Mucosa of stomach (tissue), 1 donor: Measurements from ENCODE around the gene REP15.
"Not testable (repeated sequence)": the region's sequence is repeated elsewhere in the genome, so short reads cannot be mapped to it uniquely, and the experiment has no call there.

Experiments
- H3K27me3 ChIP-seq: one replicate; pipeline ENCODE4 v1.7.0; 2013; ENCODE audit warnings: mild to moderate bottlenecking, low read length; ENCODE audit not compliant: control insufficient read depth, insufficient read depth
- H3K36me3 ChIP-seq: one replicate; pipeline ENCODE4 v1.7.0; 2013; ENCODE audit warnings: low read length; ENCODE audit not compliant: control insufficient read depth, insufficient read depth
- H3K4me1 ChIP-seq: one replicate; pipeline ENCODE4 v1.7.0; 2013; ENCODE audit warnings: mild to moderate bottlenecking, low read length; ENCODE audit not compliant: control insufficient read depth, insufficient read depth
- H3K4me3 ChIP-seq: one replicate; pipeline ENCODE4 v1.7.0; 2013; ENCODE audit warnings: low read length
- H3K9ac ChIP-seq: one replicate; pipeline ENCODE4 v1.7.0; 2013; ENCODE audit warnings: mild to moderate bottlenecking, low read length, moderate library complexity
- H3K9me3 ChIP-seq: one replicate; pipeline ENCODE4 v1.7.0; 2013; ENCODE audit warnings: mild to moderate bottlenecking, low read length, moderate library complexity; ENCODE audit not compliant: control insufficient read depth
- donor health status: Pancreatic carcinoma.

The REP15 gene

DNA sequence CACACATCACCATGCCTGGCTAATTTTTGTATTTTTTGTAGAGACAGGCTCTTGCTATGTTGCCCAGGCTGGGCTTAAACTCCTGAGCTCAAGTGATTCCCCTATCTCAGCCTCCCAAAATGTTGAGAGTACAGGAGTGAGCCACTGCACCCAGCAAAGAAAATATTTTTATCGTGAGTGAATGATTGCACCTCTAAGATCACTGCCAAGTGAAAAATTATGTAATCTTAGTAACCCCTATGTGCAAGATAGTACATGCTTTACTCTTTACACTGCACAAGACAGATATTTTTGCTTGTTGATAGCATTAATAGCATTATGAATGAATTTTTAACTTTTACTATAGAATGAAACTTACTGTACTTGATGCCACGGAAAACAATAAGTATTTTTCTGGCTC is 11.0 kb downstream of the REP15 start:
- peaks cover 5% of the 10 kb centered on the region for H3K4me1 ChIP-seq
- no peaks in the 10 kb centered on the region for H3K9me3 ChIP-seq
- no peak overlapping the region for H3K4me3 ChIP-seq
- no peaks in the 10 kb centered on the region for H3K36me3 ChIP-seq
- H3K27me3 ChIP-seq = no peaks in the 10 kb centered on the region
- no peak overlapping the region for H3K9ac ChIP-seq

DNA sequence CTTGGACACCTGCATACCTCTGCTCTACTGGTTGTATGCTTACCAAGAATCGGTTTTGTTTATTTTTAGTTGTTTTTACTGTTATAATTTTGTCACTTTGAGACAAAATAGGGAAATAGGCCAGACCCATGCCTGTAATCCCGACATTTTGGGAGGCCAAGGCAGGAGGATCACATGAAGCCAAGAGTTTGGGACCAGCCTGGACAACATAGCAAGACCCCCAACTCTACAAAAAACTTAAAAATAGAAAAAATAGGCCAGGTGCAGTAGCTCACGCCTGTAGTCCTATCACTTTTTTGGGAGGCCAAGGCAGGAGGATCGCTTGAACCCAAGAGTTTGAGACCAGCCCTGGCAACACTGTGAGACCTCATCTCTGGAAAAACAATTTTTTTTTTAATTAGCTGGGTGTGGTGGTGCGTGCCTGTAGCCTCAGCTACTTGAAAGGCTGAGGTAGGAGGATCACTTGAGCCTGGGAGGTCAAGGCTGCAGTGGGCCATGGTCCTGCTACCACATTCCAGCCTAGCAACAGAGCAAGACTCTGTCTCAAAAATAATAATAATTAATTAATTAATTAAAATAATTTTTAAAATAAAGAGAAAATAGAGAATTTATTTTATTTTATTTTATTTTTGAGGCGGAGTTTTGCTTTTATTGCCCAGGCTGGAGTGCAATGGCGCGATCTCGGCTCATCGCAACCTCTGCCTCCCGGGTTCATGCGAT is 13.1 kb downstream of the REP15 start:
- H3K4me1 ChIP-seq = peaks cover 21% of the 10 kb centered on the region
- peak overlapping the region; percentile 86 for H3K9ac ChIP-seq
- no peaks in the 10 kb centered on the region for H3K36me3 ChIP-seq
- no peaks in the 10 kb centered on the region for H3K9me3 ChIP-seq
- H3K27me3 ChIP-seq = no peaks in the 10 kb centered on the region
- no peak overlapping the region for H3K4me3 ChIP-seq

DNA sequence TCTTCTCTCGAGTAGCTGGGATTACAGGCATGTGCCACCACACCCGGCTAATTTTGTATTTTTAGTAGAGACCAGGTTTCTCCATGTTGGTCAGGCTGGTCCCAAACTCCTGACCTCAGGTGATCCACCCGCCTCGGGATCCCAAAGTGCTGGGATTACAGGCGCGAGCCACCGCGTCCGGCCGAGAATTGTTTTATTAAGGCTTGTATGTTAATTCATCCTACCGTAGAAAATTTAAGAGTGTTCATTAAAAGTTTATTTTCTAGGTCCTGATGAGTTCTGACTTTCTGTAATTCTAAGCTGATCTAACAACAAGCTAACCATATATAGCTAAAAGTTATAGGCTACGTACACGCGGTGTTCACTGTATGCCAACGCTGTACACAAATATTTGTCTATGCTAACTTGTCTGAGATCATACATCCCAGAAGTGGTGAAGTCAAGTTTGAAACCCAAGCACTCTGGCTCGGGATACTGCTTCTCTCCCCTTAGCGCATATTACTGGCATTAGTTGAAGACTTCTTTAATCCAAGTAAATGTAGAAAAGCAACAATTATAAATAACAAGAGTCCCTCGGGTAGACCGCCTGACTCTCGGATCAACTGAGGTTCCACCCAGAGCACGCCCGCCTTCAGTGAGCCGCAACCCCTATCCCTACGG is 13.8 kb downstream of the REP15 start:
- no peaks in the 10 kb centered on the region for H3K9me3 ChIP-seq
- peaks cover 26% of the 10 kb centered on the region for H3K4me1 ChIP-seq
- peak overlapping the region; percentile 91 for H3K4me3 ChIP-seq
- no peaks in the 10 kb centered on the region for H3K36me3 ChIP-seq
- no peaks in the 10 kb centered on the region for H3K27me3 ChIP-seq
- H3K9ac ChIP-seq = peak overlapping the region; percentile 86

DNA sequence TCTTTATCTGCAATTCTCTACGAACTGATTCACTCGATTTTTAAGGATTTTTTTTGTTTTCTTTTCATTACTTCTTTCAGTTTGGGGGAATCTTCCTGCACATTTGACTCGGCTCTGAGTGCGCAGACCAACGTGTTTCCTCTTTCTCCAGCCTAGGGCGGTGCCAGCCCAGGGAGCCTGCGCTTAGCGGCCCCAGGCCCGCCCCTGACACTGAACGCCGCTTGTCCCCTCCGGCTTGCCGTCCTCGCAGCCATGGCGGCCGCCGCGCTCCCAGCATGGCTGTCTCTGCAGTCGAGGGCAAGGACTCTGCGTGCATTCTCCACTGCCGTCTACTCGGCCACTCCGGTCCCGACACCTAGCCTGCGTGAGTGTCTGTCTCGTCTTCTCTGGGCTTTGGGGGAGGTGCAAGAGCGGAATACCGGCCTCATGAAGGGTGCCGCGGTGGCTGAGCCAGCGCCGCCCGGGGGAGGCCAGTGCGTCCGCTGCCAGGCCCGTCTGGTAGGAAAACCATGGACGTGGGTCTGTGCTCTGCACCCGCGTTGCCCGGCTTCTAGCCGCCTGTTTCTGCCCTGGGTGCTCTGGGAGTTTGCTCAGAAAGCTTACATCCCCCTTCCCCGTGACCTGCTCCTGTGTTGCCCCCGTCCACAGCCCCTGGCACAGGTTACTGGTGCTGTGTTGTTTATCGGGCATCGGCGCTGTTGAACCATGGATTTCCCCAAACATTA is 14.5 kb downstream of the REP15 start, which contains the start of gene MRPS35:
MRPS35 (plus strand) TSS at position 241 of the 725 bp plus-strand sequence; CDS start at position 253, 12 bp downstream.
- Histone ChIP-seq H3K27me3 (no peaks in the 10 kb centered on the region), H3K4me1 (peaks cover 26% of the 10 kb centered on the region), H3K9me3 (no peaks in the 10 kb centered on the region), H3K9ac (peak within 1 kb of the TSS; percentile 86), H3K4me3 (peak within 1 kb of the TSS; percentile 91), H3K36me3 (no peaks in the 10 kb centered on the region)

DNA sequence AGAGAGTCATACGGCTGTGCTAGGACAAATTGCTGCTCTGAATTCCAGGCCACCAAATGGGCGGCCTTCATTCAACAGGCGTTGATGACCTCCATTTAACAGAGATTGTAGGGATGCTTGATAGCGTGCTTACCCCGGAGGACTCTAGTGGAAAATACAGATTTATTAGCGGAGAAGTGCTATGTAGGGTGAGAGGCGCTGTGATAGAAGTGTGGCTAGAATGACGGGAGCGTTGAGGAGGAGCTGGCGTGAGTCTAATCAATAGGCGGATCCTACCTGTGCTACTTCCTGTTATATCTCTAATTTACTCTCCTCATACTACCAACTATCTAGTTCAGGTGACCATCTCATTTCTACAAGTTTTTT is 15.1 kb downstream of the REP15 start:
- H3K36me3 ChIP-seq = no peaks in the 10 kb centered on the region
- H3K27me3 ChIP-seq = no peaks in the 10 kb centered on the region
- peak overlapping the region; percentile 86 for H3K9ac ChIP-seq
- H3K4me3 ChIP-seq = peak overlapping the region; percentile 91
- peaks cover 26% of the 10 kb centered on the region for H3K4me1 ChIP-seq
- H3K9me3 ChIP-seq = no peaks in the 10 kb centered on the region

DNA sequence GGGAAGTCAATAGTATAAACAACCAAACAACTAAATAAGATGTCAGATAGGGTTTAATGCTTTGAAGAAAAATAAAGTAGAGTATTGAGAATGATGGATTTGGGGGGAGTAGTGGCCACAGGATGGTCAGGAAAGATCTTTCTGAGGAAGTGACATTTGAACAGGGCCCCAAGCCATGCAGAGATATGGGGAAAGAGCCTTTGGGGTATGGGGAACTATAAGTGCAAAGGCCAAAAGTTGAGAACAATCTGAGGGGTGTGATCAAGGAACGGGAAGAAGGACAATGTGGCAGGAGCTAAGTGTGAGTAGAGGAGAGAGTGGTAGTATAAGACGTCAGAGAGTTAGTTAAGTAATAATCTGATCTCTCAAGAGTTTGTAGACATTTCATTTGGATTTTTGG is 15.7 kb downstream of the REP15 start:
- H3K9ac ChIP-seq = no peak overlapping the region
- H3K27me3 ChIP-seq = no peaks in the 10 kb centered on the region
- H3K4me1 ChIP-seq = peaks cover 26% of the 10 kb centered on the region
- H3K36me3 ChIP-seq = no peaks in the 10 kb centered on the region
- no peaks in the 10 kb centered on the region for H3K9me3 ChIP-seq
- H3K4me3 ChIP-seq = no peak overlapping the region

DNA sequence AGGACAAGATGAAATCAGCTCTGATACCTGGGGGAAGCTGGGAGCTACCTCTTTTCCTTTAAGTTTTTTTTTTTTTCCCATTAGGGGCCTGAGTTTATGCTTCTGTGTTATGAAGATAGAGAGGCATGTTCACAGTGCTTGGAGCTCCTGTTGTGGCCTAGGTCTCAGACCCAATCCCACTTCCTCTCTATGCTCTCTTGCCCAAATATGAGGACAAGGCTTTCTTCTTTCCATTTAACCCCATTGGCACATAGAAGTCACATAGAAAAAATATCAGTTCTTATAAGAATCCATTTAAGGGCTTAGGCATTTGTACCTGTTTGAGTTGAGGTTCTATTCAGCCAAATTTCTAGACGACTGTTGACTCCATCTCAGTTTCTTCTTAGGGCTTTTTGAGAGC is 27.0 kb downstream of the REP15 start:
- Histone ChIP-seq H3K27me3 (no peaks in the 10 kb centered on the region), H3K36me3 (no peaks in the 10 kb centered on the region), H3K4me3 (no peak overlapping the region), H3K9me3 (no peaks in the 10 kb centered on the region), H3K4me1 (no peaks in the 10 kb centered on the region), H3K9ac (no peak overlapping the region)

DNA sequence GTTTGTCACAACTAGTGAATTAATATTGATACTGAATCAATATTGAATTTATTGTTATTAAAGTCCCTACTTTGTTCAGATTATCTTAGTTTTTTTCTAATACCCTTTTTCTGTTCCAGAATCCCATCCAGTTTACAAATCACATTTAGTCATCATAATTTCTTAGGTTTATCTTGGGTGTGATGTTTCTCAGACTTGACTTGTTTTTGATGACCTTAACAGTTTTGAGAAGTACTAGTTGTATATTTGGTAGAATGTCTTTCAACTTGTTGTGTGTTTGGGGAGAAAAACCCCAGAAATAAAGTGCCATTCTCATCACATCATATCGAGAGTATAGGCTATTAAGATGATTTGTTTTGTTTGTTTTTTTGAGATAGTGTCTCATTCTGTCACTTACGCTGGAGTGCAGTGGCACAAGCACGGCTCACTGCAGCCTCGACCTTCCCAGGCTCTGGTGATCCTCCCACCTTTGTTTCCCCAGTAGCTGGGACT is 33.9 kb downstream of the REP15 start:
- no peaks in the 10 kb centered on the region for H3K4me1 ChIP-seq
- no peak overlapping the region for H3K4me3 ChIP-seq
- H3K36me3 ChIP-seq = no peaks in the 10 kb centered on the region
- no peaks in the 10 kb centered on the region for H3K9me3 ChIP-seq
- no peak overlapping the region for H3K9ac ChIP-seq
- no peaks in the 10 kb centered on the region for H3K27me3 ChIP-seq

DNA sequence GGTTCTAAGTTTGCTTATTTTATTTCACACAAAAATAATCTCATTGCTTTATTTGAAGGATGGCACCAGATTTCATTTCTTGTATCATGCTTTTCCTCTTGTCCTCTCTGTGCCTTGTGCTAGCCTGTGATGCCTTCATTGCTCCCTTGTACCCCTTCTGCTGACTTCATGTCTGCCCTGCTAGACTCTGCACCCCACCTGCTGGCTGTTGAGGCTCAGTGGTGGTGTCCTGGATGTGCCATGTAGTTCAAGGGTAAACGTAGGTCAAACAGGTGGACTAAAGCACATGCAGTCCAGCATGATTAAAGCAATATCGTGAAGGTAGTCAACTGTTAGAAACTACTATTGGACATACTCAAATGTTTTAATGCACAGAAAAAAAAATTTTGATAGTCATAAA is 36.0 kb downstream of the REP15 start:
- H3K9ac ChIP-seq = no peak overlapping the region
- H3K9me3 ChIP-seq = no peaks in the 10 kb centered on the region
- no peaks in the 10 kb centered on the region for H3K36me3 ChIP-seq
- no peaks in the 10 kb centered on the region for H3K27me3 ChIP-seq
- H3K4me3 ChIP-seq = no peak overlapping the region
- H3K4me1 ChIP-seq = no peaks in the 10 kb centered on the region

DNA sequence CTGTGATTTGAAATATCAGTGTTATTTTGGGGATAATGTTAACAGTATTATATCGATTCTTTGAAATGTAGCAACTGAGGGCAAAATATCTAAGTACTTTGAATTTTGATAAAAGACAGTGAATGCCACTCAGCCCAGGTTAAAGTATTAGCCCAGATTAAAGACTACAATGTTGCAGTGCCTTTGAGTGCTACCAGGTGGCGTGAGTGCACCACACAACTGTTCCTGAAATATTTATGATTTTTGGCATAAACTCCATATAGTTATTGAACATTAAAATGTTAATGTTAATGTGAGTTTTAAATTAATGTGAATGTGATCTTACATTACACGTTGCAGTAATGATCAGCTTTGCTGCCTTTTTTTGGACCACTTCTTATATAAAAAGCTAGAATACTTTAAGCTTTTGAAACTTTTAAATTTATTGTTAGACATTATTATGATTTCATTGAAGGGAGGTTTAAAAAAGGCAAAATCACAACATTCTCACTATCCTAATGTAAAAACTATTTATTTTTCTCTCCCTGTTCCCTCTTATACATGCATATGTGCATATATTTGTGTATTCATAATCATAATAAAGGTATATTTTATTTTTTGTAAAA is 36.9 kb downstream of the REP15 start:
- no peaks in the 10 kb centered on the region for H3K4me1 ChIP-seq
- no peak overlapping the region for H3K9ac ChIP-seq
- no peak overlapping the region for H3K4me3 ChIP-seq
- H3K36me3 ChIP-seq = no peaks in the 10 kb centered on the region
- H3K9me3 ChIP-seq = no peaks in the 10 kb centered on the region
- H3K27me3 ChIP-seq = no peaks in the 10 kb centered on the region

DNA sequence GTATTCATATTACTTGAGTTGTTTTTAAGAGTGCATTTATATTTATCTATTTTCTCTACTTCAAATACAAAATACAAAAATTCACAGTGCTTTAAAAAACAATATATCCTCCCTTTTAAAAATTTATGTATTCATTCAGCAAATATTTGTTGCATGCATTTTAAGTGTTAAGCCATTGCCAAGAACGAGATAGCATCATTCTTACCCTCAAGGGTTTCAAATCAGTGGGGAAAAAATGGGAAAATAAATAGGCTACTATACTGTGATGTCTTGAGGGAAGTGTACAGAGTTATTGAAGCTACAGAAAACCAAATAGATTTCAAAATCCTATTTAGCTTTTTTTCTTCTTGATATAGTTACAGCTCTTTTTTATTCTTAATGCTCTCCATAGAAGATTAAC is 37.5 kb downstream of the REP15 start:
- Histone ChIP-seq H3K4me3 (no peak overlapping the region), H3K27me3 (no peaks in the 10 kb centered on the region), H3K9me3 (no peaks in the 10 kb centered on the region), H3K4me1 (no peaks in the 10 kb centered on the region), H3K36me3 (no peaks in the 10 kb centered on the region), H3K9ac (no peak overlapping the region)

DNA sequence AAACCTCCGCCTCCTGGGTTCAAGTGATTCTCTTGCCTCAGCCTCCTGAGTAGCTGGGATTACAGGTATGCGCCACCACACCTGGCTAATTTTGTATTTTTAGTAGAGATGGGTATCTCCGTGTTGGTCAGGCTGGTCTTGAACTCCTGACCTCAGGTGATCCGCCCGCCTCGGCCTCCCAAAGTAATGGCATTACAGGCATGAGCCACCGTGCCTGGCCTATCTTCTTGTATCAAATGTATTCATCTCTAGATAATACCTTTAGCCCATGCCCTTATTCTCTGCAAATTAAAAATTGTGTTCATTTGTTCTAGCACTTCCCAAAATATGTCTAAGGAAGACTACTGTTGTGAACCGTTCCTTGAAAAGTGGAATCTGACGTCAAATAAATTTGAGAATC is 38.1 kb downstream of the REP15 start:
- H3K9me3 ChIP-seq, H3K9ac ChIP-seq, H3K27me3 ChIP-seq, H3K4me1 ChIP-seq, H3K4me3 ChIP-seq, H3K36me3 ChIP-seq: not testable (repeated sequence)
